HEK293T (cell line): ENCODE data around the gene SLC45A1.

Experiments used
- CTCF ChIA-PET: fragments of 350-600 bp; formaldehyde crosslinking; extraction: SDS; loops from one replicate; lab custom pipeline; 2021; ENCODE audit warnings: antibody characterized with exemption, inconsistent platforms; lab: Yijun Ruan, JAX
- POLR2A ChIA-PET: fragments of 350-600 bp; formaldehyde crosslinking; extraction: SDS; loops from one replicate; lab custom pipeline; 2020; ENCODE audit warnings: antibody characterized with exemption, inconsistent platforms; lab: Yijun Ruan, JAX
- DNase-seq: peaks from one replicate; pipeline ENCODE4 v3.0.0; 2012; ENCODE audit warnings: mixed read lengths; ENCODE audit errors: extremely low spot score
- ARNT ChIP-seq: fragments of 450-650 bp; IDR thresholded peaks from 2 replicates; pipeline ENCODE4 v1.6.1; 2017; ENCODE audit warnings: mild to moderate bottlenecking
- BHLHE40 ChIP-seq: fragments of 450-650 bp; IDR thresholded peaks from 2 replicates; pipeline ENCODE4 v1.6.1; 2016; ENCODE audit warnings: mild to moderate bottlenecking, moderate library complexity, borderline replicate concordance
- CTBP1 ChIP-seq: fragments of 450-650 bp; IDR thresholded peaks from 2 replicates; pipeline ENCODE4 v1.6.1; 2016; ENCODE audit warnings: borderline replicate concordance
- ELF4 ChIP-seq: fragments of 450-650 bp; IDR thresholded peaks from 2 replicates; pipeline ENCODE4 v1.6.1; 2017; ENCODE audit warnings: antibody characterized with exemption
- FOXA1 ChIP-seq: fragments of 450-650 bp; IDR thresholded peaks from 2 replicates; pipeline ENCODE4 v1.6.1; 2016; ENCODE audit warnings: mild to moderate bottlenecking
- FOXK2 ChIP-seq: fragments of 450-650 bp; IDR thresholded peaks from 2 replicates; pipeline ENCODE4 v1.6.1; 2016; ENCODE audit warnings: mild to moderate bottlenecking
- FOXM1 ChIP-seq: fragments of 450-650 bp; IDR thresholded peaks from 2 replicates; pipeline ENCODE4 v1.6.1; 2017; ENCODE audit warnings: mild to moderate bottlenecking, borderline replicate concordance
- HDGF ChIP-seq: fragments of 450-650 bp; IDR thresholded peaks from 2 replicates; pipeline ENCODE4 v1.6.1; 2017; ENCODE audit warnings: antibody characterized with exemption, borderline replicate concordance
- L3MBTL2 ChIP-seq: fragments of 450-650 bp; conservative IDR thresholded peaks from 2 replicates; pipeline ENCODE4 v1.6.1; 2016; ENCODE audit warnings: mild to moderate bottlenecking
- LEF1 ChIP-seq: fragments of 450-650 bp; IDR thresholded peaks from 2 replicates; pipeline ENCODE4 v1.6.1; 2017; ENCODE audit warnings: mild to moderate bottlenecking, borderline replicate concordance
- NFRKB ChIP-seq: fragments of 450-650 bp; IDR thresholded peaks from 2 replicates; pipeline ENCODE4 v1.6.1; 2016; ENCODE audit warnings: mild to moderate bottlenecking, moderate library complexity
- SP1 ChIP-seq: fragments of 450-650 bp; IDR thresholded peaks from 2 replicates; pipeline ENCODE4 v1.6.1; 2017
- SUZ12 ChIP-seq: fragments of 450-650 bp; IDR thresholded peaks from 2 replicates; pipeline ENCODE4 v1.6.1; 2016; ENCODE audit warnings: mild to moderate bottlenecking
- TARDBP ChIP-seq: fragments of 450-650 bp; IDR thresholded peaks from 2 replicates; pipeline ENCODE4 v1.6.1; 2016
- ZNF384 ChIP-seq: fragments of 450-650 bp; IDR thresholded peaks from 2 replicates; pipeline ENCODE4 v1.6.1; 2016
- TF ChIP-seq, protein P1 (sequence below): fragments of 450-650 bp; IDR thresholded peaks from 2 replicates; pipeline ENCODE4 v1.6.1; 2016

SLC45A1 gene

GRCh38 chr1:8293118-8293517 is 24.8 kb upstream of the SLC45A1 start:
- TF ChIP-seq LEF1 (no peak), FOXK2 (no peak), ELF4 (no peak), ARNT (no peak), SP1 (no peak)
- POLR2A ChIA-PET, result no interaction called here
- DNase-seq, result no peak
- CTCF ChIA-PET, result interaction anchor here (2.4 kb wide), 1 partner anchor 22 kb away, joined by 9 read pairs; no protein-coding TSS in a partner anchor

DNA sequence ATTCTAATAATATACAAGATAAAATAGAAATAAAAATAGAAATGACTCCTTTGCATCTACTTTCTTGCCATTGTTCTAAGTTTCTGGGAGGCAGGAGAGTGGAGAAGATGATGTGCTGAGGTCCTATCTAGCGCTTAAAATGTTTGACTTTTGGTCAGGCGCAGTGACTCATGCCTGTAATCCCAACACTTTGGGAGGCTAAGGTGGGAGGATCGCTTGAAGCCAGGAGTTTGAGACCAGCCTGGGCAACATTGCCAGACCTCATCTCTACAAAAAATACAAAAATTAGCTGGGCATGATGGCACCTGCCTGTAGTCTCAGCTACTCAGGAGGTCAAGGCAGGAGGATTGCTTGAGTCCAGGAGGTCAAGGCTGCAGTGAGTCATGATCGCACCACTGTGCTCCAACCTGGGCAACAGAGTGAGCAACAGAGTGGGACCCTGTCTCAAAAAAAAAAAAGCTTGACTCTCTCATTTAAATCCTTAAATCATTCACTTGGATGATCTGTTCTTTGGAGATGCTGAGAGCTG is 24.2 kb upstream of the SLC45A1 start:
- no peak for DNase-seq
- TF ChIP-seq ARNT (no peak), ELF4 (no peak), FOXM1 (no peak), ZNF384 (no peak), HDGF (no peak), LEF1 (no peak), BHLHE40 (no peak), SUZ12 (no peak), TARDBP (no peak), FOXK2 (no peak), L3MBTL2 (no peak), FOXA1 (no peak), CTBP1 (no peak)
- TF ChIP-seq, protein P1, sequence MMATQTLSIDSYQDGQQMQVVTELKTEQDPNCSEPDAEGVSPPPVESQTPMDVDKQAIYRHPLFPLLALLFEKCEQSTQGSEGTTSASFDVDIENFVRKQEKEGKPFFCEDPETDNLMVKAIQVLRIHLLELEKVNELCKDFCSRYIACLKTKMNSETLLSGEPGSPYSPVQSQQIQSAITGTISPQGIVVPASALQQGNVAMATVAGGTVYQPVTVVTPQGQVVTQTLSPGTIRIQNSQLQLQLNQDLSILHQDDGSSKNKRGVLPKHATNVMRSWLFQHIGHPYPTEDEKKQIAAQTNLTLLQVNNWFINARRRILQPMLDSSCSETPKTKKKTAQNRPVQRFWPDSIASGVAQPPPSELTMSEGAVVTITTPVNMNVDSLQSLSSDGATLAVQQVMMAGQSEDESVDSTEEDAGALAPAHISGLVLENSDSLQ, result no peak
- CTCF ChIA-PET, result interaction anchor here (2.4 kb wide), 1 partner anchor 21 kb away, joined by 9 read pairs; no protein-coding TSS in a partner anchor
- POLR2A ChIA-PET, result interaction anchor here (0.6 kb wide), 1 partner anchor 17 kb away, joined by 3 read pairs; no protein-coding TSS in a partner anchor

- ChIA-PET POLR2A (interaction anchor here (0.6 kb wide), 1 partner anchor 16 kb away, joined by 3 read pairs; no protein-coding TSS in a partner anchor), CTCF (interaction anchor here (2.4 kb wide), 1 partner anchor 20 kb away, joined by 9 read pairs; no protein-coding TSS in a partner anchor)
- TF ChIP-seq ELF4 (no peak), FOXM1 (no peak), SP1 (no peak), BHLHE40 (no peak), NFRKB (no peak), LEF1 (no peak), FOXK2 (no peak), ZNF384 (no peak), TARDBP (no peak), L3MBTL2 (no peak), CTBP1 (no peak), SUZ12 (no peak), HDGF (no peak), ARNT (no peak), FOXA1 (no peak)
- TF ChIP-seq, protein P1, result no peak
- no peak for DNase-seq
These were observed 23.7 kb upstream of the SLC45A1 start for GRCh38 chr1:8294170-8294697.

DNA sequence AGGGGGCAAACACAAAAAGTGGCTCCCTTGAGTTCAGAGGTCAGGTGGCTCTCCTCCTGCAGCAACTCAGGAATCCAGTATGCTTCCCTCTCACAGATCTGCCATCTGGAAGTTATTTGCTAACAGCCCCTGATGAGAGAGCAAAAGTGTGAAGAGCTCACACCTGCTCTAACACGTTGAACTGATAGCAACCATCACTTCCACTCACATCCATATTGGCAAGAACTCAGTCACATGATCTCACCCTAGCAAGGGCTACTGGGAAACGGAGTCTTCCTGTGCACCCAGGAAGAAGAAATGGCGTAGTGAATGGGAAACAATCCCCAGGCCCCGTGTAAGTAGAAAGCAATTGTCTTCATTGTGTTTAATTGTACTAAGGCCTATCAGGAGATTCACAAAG is 20.7 kb upstream of the SLC45A1 start:
- TF ChIP-seq ZNF384 (no peak), CTBP1 (no peak), ELF4 (no peak), HDGF (no peak), FOXM1 (no peak), TARDBP (no peak), FOXK2 (no peak), NFRKB (no peak), FOXA1 (no peak), LEF1 (no peak), L3MBTL2 (no peak), BHLHE40 (no peak), SUZ12 (no peak), ARNT (no peak), SP1 (no peak)
- TF ChIP-seq, protein P1, result no peak
- POLR2A ChIA-PET, result no interaction called here
- no peak for DNase-seq
- CTCF ChIA-PET, result no interaction called here

GRCh38 chr1:8299963-8300362 is 18.0 kb upstream of the SLC45A1 start:
- ChIA-PET CTCF (interaction anchor here (1.2 kb wide), 1 partner anchor 8 kb away, joined by 3 read pairs; no protein-coding TSS in a partner anchor), POLR2A (no interaction called here)
- TF ChIP-seq NFRKB, result no peak
- no peak for TF ChIP-seq SP1
- TF ChIP-seq SUZ12, result no peak
- TF ChIP-seq, protein P1, result no peak
- TF ChIP-seq ZNF384, result no peak
- TF ChIP-seq HDGF, result no peak
- no peak for TF ChIP-seq ELF4
- no peak for TF ChIP-seq LEF1
- TF ChIP-seq FOXK2, result no peak
- TF ChIP-seq BHLHE40, result no peak
- no peak for TF ChIP-seq ARNT
- no peak for TF ChIP-seq L3MBTL2
- TF ChIP-seq FOXM1, result no peak
- no peak for DNase-seq
